SK-N-SH (cell line): Measurements from ENCODE around the gene OR2T2.
"Not testable (repeated sequence)": the region's sequence is repeated elsewhere in the genome, so short reads cannot be mapped to it uniquely, and the experiment has no call there.

Source experiments
- EZH2phosphoT487 ChIP-seq: fragments of 200-600 bp; sonication (generic); IDR thresholded peaks from 2 replicates; pipeline ENCODE4 v1.6.1; 2017; ENCODE audit warnings: low read depth, mixed run types, mild to moderate bottlenecking, antibody characterized with exemption, moderate library complexity, borderline replicate concordance
- MAX ChIP-seq: IDR thresholded peaks from 2 replicates; pipeline ENCODE4 v1.4.0; 2012; ENCODE audit warnings: low read depth
- POLR2AphosphoS5 ChIP-seq: IDR thresholded peaks from 2 replicates; pipeline ENCODE4 v1.6.1; 2012; ENCODE audit warnings: low read depth, low read length

- TF ChIP-seq EZH2phosphoT487, POLR2AphosphoS5, MAX: not testable (repeated sequence)
Measured at GRCh38 chr1:248436303-248436702, 9.1 kb upstream of the OR2T2 start.
